HG02970 (cell line): ENCODE data around the gene RNF103.
"Not testable (repeated sequence)": the region's sequence is repeated elsewhere in the genome, so short reads cannot be mapped to it uniquely, and the experiment has no call there.

Experiments
- ATAC-seq: cut with Tn5 transposase; IDR thresholded peaks from one replicate; pipeline ENCODE4 v1.9.1; 2021; ENCODE audit warnings: mild to moderate bottlenecking, moderate library complexity, moderate number of reproducible peaks; ENCODE audit not compliant: unreplicated experiment, low FRiP score

The RNF103 gene

GRCh38 chr2:86623494-86624266 is at the start of gene RNF103:
TSS of gene RNF103 (minus strand) at chr2:86623865. CDS start at chr2:86622886, 979 bp downstream.
- peak; percentile 78 for ATAC-seq

GRCh38 chr2:86673011-86673410 is 49.3 kb upstream of the RNF103 start:
- no peak for ATAC-seq

- no peak for ATAC-seq
Observed at GRCh38 chr2:86672027-86672545, 48.4 kb upstream of the RNF103 start.

GRCh38 chr2:86671337-86671981 is 47.8 kb upstream of the RNF103 start:
- ATAC-seq: no peak

GRCh38 chr2:86669323-86669722 is 45.7 kb upstream of the RNF103 start:
- ATAC-seq: not testable (repeated sequence)

- no peak for ATAC-seq
Observed at GRCh38 chr2:86661333-86661732, 37.7 kb upstream of the RNF103 start.

- ATAC-seq: no peak
Observed at GRCh38 chr2:86650188-86650587, 26.5 kb upstream of the RNF103 start.

- ATAC-seq: no peak
Observed at GRCh38 chr2:86649119-86649947, 25.7 kb upstream of the RNF103 start.

- no peak for ATAC-seq
Observed at GRCh38 chr2:86648681-86649080, 25.0 kb upstream of the RNF103 start.

- no peak for ATAC-seq
Observed at GRCh38 chr2:86646865-86647264, 23.2 kb upstream of the RNF103 start.

- ATAC-seq: no peak
Observed at GRCh38 chr2:86646329-86646728, 22.7 kb upstream of the RNF103 start.

GRCh38 chr2:86645752-86646151 is 22.1 kb upstream of the RNF103 start:
- no peak for ATAC-seq

GRCh38 chr2:86638712-86639111 is 15.0 kb upstream of the RNF103 start:
- no peak for ATAC-seq

- ATAC-seq: no peak
Observed at GRCh38 chr2:86636842-86637241, 13.2 kb upstream of the RNF103 start.

- no peak for ATAC-seq
Observed at GRCh38 chr2:86634352-86634751, 10.7 kb upstream of the RNF103 start.

- ATAC-seq: no peak
Observed at GRCh38 chr2:86633155-86633651, 9.5 kb upstream of the RNF103 start.

GRCh38 chr2:86632672-86633071 is 9.0 kb upstream of the RNF103 start:
- ATAC-seq: no peak

- no peak for ATAC-seq
Observed at GRCh38 chr2:86631846-86632485, 8.3 kb upstream of the RNF103 start.

- no peak for ATAC-seq
Observed at GRCh38 chr2:86628091-86628522, 4.4 kb upstream of the RNF103 start.

GRCh38 chr2:86627550-86627949 is 3.9 kb upstream of the RNF103 start:
- no peak for ATAC-seq
